ENCODE data around the gene TXK.

TXK gene

GRCh38 chr4:48100256-48100655, 33.8 kb downstream of the TXK start:
- DNase-seq = no peak

- no peak for DNase-seq
Measured at GRCh38 chr4:48095441-48095840, 38.6 kb downstream of the TXK start.

- no peak for DNase-seq
Measured at GRCh38 chr4:48093991-48094416, 40.0 kb downstream of the TXK start.

GRCh38 chr4:48090621-48091020, 43.4 kb downstream of the TXK start:
- peak; percentile 89 for DNase-seq

GRCh38 chr4:48085821-48086589, 48.0 kb downstream of the TXK start:
- DNase-seq = no peak

GRCh38 chr4:48082956-48083355, 51.1 kb downstream of the TXK start:
- no peak for DNase-seq

- no peak for DNase-seq
Measured at GRCh38 chr4:48081196-48081595, 52.9 kb downstream of the TXK start.

GRCh38 chr4:48079972-48080391, 54.1 kb downstream of the TXK start:
- DNase-seq = no peak

GRCh38 chr4:48078862-48079655, 55.0 kb downstream of the TXK start:
- DNase-seq = no peak

GRCh38 chr4:48078425-48078824, 55.6 kb downstream of the TXK start:
- no peak for DNase-seq

- no peak for DNase-seq
Measured at GRCh38 chr4:48074657-48075056, 59.4 kb downstream of the TXK start.

- DNase-seq = no peak
Measured at GRCh38 chr4:48073567-48074103, 60.4 kb downstream of the TXK start.

- no peak for DNase-seq
Measured at GRCh38 chr4:48071191-48071590, 62.9 kb downstream of the TXK start.

- DNase-seq = no peak
Measured at GRCh38 chr4:48069026-48069425, 65.0 kb downstream of the TXK start.

- no peak for DNase-seq
Measured at GRCh38 chr4:48068182-48068581, 65.9 kb downstream of the TXK start.

GRCh38 chr4:48067536-48067935, 66.5 kb downstream of the TXK start:
- DNase-seq = no peak

- DNase-seq = no peak
Measured at GRCh38 chr4:48065587-48066052, 68.4 kb downstream of the TXK start.

GRCh38 chr4:48064349-48064748, 69.7 kb downstream of the TXK start:
- no peak for DNase-seq

GRCh38 chr4:48058617-48059530, 75.2 kb downstream of the TXK start:
- no peak for DNase-seq

GRCh38 chr4:48051078-48051477, 83.0 kb downstream of the TXK start:
- DNase-seq = no peak

GRCh38 chr4:48049483-48049882, 84.6 kb downstream of the TXK start:
- no peak for DNase-seq

- no peak for DNase-seq
Measured at GRCh38 chr4:48047896-48048295, 86.2 kb downstream of the TXK start.

GRCh38 chr4:48047421-48047844, 86.6 kb downstream of the TXK start:
- no peak for DNase-seq
